ENCODE measurements around the gene USF3. TPM values are rescaled to one million over a fixed set of nuclear protein-coding genes. Genes with fewer than 3 reads are reported as not detected.
A peak's percentile ranks its signal among the peaks of the same experiment; 100 is the strongest.

The USF3 gene
- total and polyA plus RNA-seq, 2 of the 4 experiments (the other 2 are of a cell fraction) = 3.0 to 5.2 TPM

GRCh38 chr3:113606539-113607218 is 89.8 kb downstream of the USF3 start:
- Histone ChIP-seq H2BK5ac (ENCODE audit: low read depth, low read length, poor library complexity, severe bottlenecking) (no peak overlapping the region), H3K56ac (ENCODE audit: extremely low read depth, insufficient read depth, low read length) (no peak overlapping the region), H4K20me1 (ENCODE audit: insufficient read depth, low read length) (no peaks in the 10 kb centered on the region), H3K4me3 (ENCODE audit: insufficient read depth, low read depth, low read length) (no peak overlapping the region), H3K4ac (ENCODE audit: low read depth, low read length) (no peak overlapping the region), H3K4me1 (ENCODE audit: control insufficient read depth, insufficient read depth, low read length) (peaks cover 3% of the 10 kb centered on the region; the same call in 1 of the 2 replicates), H2BK120ac (ENCODE audit: low read depth, low read length) (no peak overlapping the region), H2AK9ac (replicated peaks; ENCODE audit: low read depth, low read length, poor library complexity) (no peak overlapping the region), H3K23ac (ENCODE audit: low read depth, low read length) (no peak overlapping the region), H4K8ac (ENCODE audit: low read depth in 2 of 2, low read length in 2 of 2) (no peak overlapping the region), H3K18ac (ENCODE audit: low read depth, low read length) (no peak overlapping the region), H3K4me2 (ENCODE audit: low read depth, low read length) (peak overlapping the region; percentile 36; the same call in 1 of the 2 replicates), H2AK5ac (ENCODE audit: low read depth, low read length) (no peak overlapping the region), H2AFZ (replicated peaks; ENCODE audit: low read length, poor library complexity) (no peak overlapping the region), H3K79me1 (ENCODE audit: low read depth in 1 of 2, low read length in 2 of 2) (no peaks in the 10 kb centered on the region), H3K9ac (ENCODE audit: low read depth, low read length) (no peak overlapping the region), H3K14ac (replicated peaks; ENCODE audit: low read depth, low read length) (no peak overlapping the region), H3K9me3 (ENCODE audit: control insufficient read depth, insufficient read depth, low read length) (no peaks in the 10 kb centered on the region), H4K5ac (ENCODE audit: low read depth, low read length) (no peak overlapping the region), H3K27me3 (ENCODE audit: control insufficient read depth, insufficient read depth, low read length) (peaks cover 18% of the 10 kb centered on the region), H3K9me1 (ENCODE audit: insufficient read depth, low read length) (0 out of 2 replicates have a peak, but pooled peaks cover 2% of the 10 kb centered on the region), H4K91ac (ENCODE audit: insufficient read depth, low read depth, low read length) (no peak overlapping the region), H3K27ac (ENCODE audit: insufficient read depth, low read length) (no peak overlapping the region), H2BK15ac (ENCODE audit: low read depth, low read length) (no peak overlapping the region), H2BK20ac (ENCODE audit: low read depth, low read length) (no peak overlapping the region), H3K36me3 (ENCODE audit: control insufficient read depth, insufficient read depth, low read length) (no peaks in the 10 kb centered on the region)
- no CpG with 5 or more reads among the region's 8 CpGs for WGBS, 2 experiments (ENCODE audit: extremely low coverage in 2 of 2, insufficient read length in 1 of 2)
- BruUV-seq (replicated peaks) = no TSS peak
- dilution Hi-C loops (cut with HindIII; ENCODE audit: low sequenced_read_pairs, unreplicated experiment) = no loop called here
- ATAC-seq (ENCODE audit: low read depth) (0 out of 2 replicates have a peak, but pooled peaks have one; percentile 27), DNase-seq (no peak)
- no peak for TF ChIP-seq RCOR1 (IDR thresholded peaks at IDR 0.05; ENCODE audit: insufficient replicate concordance, low read length)
- no peak for TF ChIP-seq CTCF (conservative IDR thresholded peaks at IDR 0.05; ENCODE audit: low read depth, low read length)
- TF ChIP-seq MXI1 (IDR thresholded peaks at IDR 0.05; ENCODE audit: borderline replicate concordance, low read depth, low read length) = no peak
- TF ChIP-seq CEBPB (IDR thresholded peaks at IDR 0.05; ENCODE audit: low read depth, low read length) = no peak
- TF ChIP-seq MAFK (IDR thresholded peaks at IDR 0.05; ENCODE audit: low read depth, low read length) = no peak
- TF ChIP-seq NFE2L2 (IDR thresholded peaks at IDR 0.05; ENCODE audit: low read depth, low read length) = no peak
- no peak for TF ChIP-seq SMC3 (IDR thresholded peaks at IDR 0.05; ENCODE audit: low read depth, low read length)
- POLR2A ChIA-PET (ENCODE audit: unreplicated experiment) = no interaction called here
- in situ Hi-C loops (cut with MboI; ENCODE audit: low sequenced_read_pairs) = no loop called here
- CTCF ChIA-PET = no interaction called here
- intact Hi-C loops (cut with micrococcal nuclease) = no loop called here
